Measurements from ENCODE around the gene CSN1S1. TPM values are rescaled to one million over a fixed set of nuclear protein-coding genes. Genes with fewer than 3 reads are reported as not detected.

Gene CSN1S1
- total RNA-seq, 1 experiment from 2014 or later, result not detected

- H3K27me3 Mint-ChIP-seq (ENCODE audit: insufficient read depth, unreplicated experiment), result no peaks in the 10 kb centered on the region
- peak; percentile 41 to 50 for TF ChIP-seq CTCF (IDR thresholded peaks at IDR 0.05; ENCODE audit: insufficient read depth in 1 of 2, low read depth in 1 of 2, low read length in 1 of 2, severe bottlenecking in 1 of 2, unreplicated experiment in 1 of 2)
- no TSS peak for BruUV-seq (replicated peaks)
- H3K9me3 ChIP-seq, result 0 out of 2 replicates have a peak, but pooled peaks cover 3% of the 10 kb centered on the region
- POLR2A ChIA-PET, result no interaction called here
- no peaks in the 10 kb centered on the region for H3K9me3 Mint-ChIP-seq (ENCODE audit: unreplicated experiment)
- no peak overlapping the region for H3K4me3 ChIP-seq (ENCODE audit: low read depth, low read length)
- H3K4me1 ChIP-seq, result peaks cover 14% of the 10 kb centered on the region
- no peaks in the 10 kb centered on the region for H3K36me3 ChIP-seq (ENCODE audit: control insufficient read depth, insufficient read depth, low read length)
- CTCF ChIA-PET, result interaction anchor here (1.0 to 1.3 kb wide), 3 partner anchors 66 to 373 kb away, joined by 3 to 15 read pairs (median 4); no protein-coding TSS in a partner anchor
- H3K4me3 Mint-ChIP-seq (ENCODE audit: unreplicated experiment), result no peak overlapping the region
- no peaks in the 10 kb centered on the region for H3K36me3 Mint-ChIP-seq (ENCODE audit: insufficient read depth, unreplicated experiment)
- no peaks in the 10 kb centered on the region for H3K27me3 ChIP-seq (replicated peaks; ENCODE audit: control insufficient read depth, insufficient read depth, low read length)
- intact Hi-C loops (cut with micrococcal nuclease; ENCODE audit: unreplicated experiment), result loop anchor here (1.0 to 5.0 kb wide), 5 partner anchors 86 to 663 kb away; no protein-coding TSS in a partner anchor
- peaks cover 13% of the 10 kb centered on the region for H3K4me1 Mint-ChIP-seq (ENCODE audit: low read depth, unreplicated experiment)
- DNase-seq, result no peak
- no peak overlapping the region for H3K27ac Mint-ChIP-seq (ENCODE audit: unreplicated experiment)
Measured at GRCh38 chr4:69896530-69897116, 34.2 kb upstream of the CSN1S1 start.

- Histone ChIP-seq H3K4me3 (ENCODE audit: low read depth, low read length) (no peak overlapping the region), H3K9me3 (peaks cover 8% of the 10 kb centered on the region; the same call in 1 of the 2 replicates), H3K27me3 (replicated peaks; ENCODE audit: control insufficient read depth, insufficient read depth, low read length) (no peaks in the 10 kb centered on the region), H3K36me3 (ENCODE audit: control insufficient read depth, insufficient read depth, low read length) (no peaks in the 10 kb centered on the region), H3K4me1 (no peaks in the 10 kb centered on the region)
- H3K4me1 Mint-ChIP-seq (ENCODE audit: low read depth, unreplicated experiment), result no peaks in the 10 kb centered on the region
- ChIA-PET POLR2A (no interaction called here), CTCF (no interaction called here)
- no peak for TF ChIP-seq CTCF (IDR thresholded peaks at IDR 0.05; ENCODE audit: insufficient read depth in 1 of 2, low read depth in 1 of 2, low read length in 1 of 2, severe bottlenecking in 1 of 2, unreplicated experiment in 1 of 2)
- no TSS peak for BruUV-seq (replicated peaks)
- intact Hi-C loops (cut with micrococcal nuclease; ENCODE audit: unreplicated experiment), result no loop called here
- no peak for DNase-seq
- no peaks in the 10 kb centered on the region for H3K36me3 Mint-ChIP-seq (ENCODE audit: insufficient read depth, unreplicated experiment)
- H3K9me3 Mint-ChIP-seq (ENCODE audit: unreplicated experiment), result no peaks in the 10 kb centered on the region
- no peak overlapping the region for H3K4me3 Mint-ChIP-seq (ENCODE audit: unreplicated experiment)
- H3K27me3 Mint-ChIP-seq (ENCODE audit: insufficient read depth, unreplicated experiment), result no peaks in the 10 kb centered on the region
- H3K27ac Mint-ChIP-seq (ENCODE audit: unreplicated experiment), result no peak overlapping the region
Measured at GRCh38 chr4:69907151-69907550, 23.7 kb upstream of the CSN1S1 start.

- Histone ChIP-seq H3K36me3 (ENCODE audit: control insufficient read depth, insufficient read depth, low read length) (no peaks in the 10 kb centered on the region), H3K27me3 (replicated peaks; ENCODE audit: control insufficient read depth, insufficient read depth, low read length) (no peaks in the 10 kb centered on the region), H3K9me3 (peaks cover 8% of the 10 kb centered on the region; the same call in 1 of the 2 replicates), H3K4me1 (no peaks in the 10 kb centered on the region), H3K4me3 (ENCODE audit: low read depth, low read length) (no peak overlapping the region)
- intact Hi-C loops (cut with micrococcal nuclease; ENCODE audit: unreplicated experiment), result no loop called here
- H3K9me3 Mint-ChIP-seq (ENCODE audit: unreplicated experiment), result no peaks in the 10 kb centered on the region
- H3K4me1 Mint-ChIP-seq (ENCODE audit: low read depth, unreplicated experiment), result no peaks in the 10 kb centered on the region
- no peaks in the 10 kb centered on the region for H3K27me3 Mint-ChIP-seq (ENCODE audit: insufficient read depth, unreplicated experiment)
- no peak for TF ChIP-seq CTCF (IDR thresholded peaks at IDR 0.05; ENCODE audit: insufficient read depth in 1 of 2, low read depth in 1 of 2, low read length in 1 of 2, severe bottlenecking in 1 of 2, unreplicated experiment in 1 of 2)
- DNase-seq, result no peak
- no peak overlapping the region for H3K27ac Mint-ChIP-seq (ENCODE audit: unreplicated experiment)
- H3K4me3 Mint-ChIP-seq (ENCODE audit: unreplicated experiment), result no peak overlapping the region
- POLR2A ChIA-PET, result no interaction called here
- H3K36me3 Mint-ChIP-seq (ENCODE audit: insufficient read depth, unreplicated experiment), result no peaks in the 10 kb centered on the region
- CTCF ChIA-PET, result no interaction called here
- no TSS peak for BruUV-seq (replicated peaks)
Measured at GRCh38 chr4:69909195-69909594, 21.7 kb upstream of the CSN1S1 start.
